Skin epidermis (tissue), 12 donors: ENCODE results near the gene IL23A.
"Not testable (repeated sequence)": the region's sequence is repeated elsewhere in the genome, so short reads cannot be mapped to it uniquely, and the experiment has no call there.

Experiments
- H3K27ac ChIP-seq, 21 experiments: fragments of 200-600 bp; sonication (generic) in 11 of 21; one replicate each; pipeline ENCODE4 v1.5.0; 2020; ENCODE audit warnings: mild to moderate bottlenecking in 3 of 21, inconsistent platforms in 2 of 21, moderate library complexity in 2 of 21
- H3K4me3 ChIP-seq, 7 experiments: fragments of 200-600 bp; sonication (generic) in 2 of 7; one replicate each; pipeline ENCODE4 v1.5.0; 2020; ENCODE audit warnings: inconsistent platforms in 2 of 7, mild to moderate bottlenecking in 2 of 7, moderate library complexity in 1 of 7

IL23A gene

GRCh38 chr12:56321610-56322009 is 17.1 kb upstream of the IL23A start:
- H3K27ac ChIP-seq, H3K4me3 ChIP-seq: not testable (repeated sequence)

GRCh38 chr12:56324206-56324605 is 14.5 kb upstream of the IL23A start:
- Histone ChIP-seq H3K27ac (no peak overlapping the region), H3K4me3 (no peak overlapping the region)

GRCh38 chr12:56326126-56326525 is 12.6 kb upstream of the IL23A start:
- H3K27ac ChIP-seq, result no peak overlapping the region
- no peak overlapping the region for H3K4me3 ChIP-seq

GRCh38 chr12:56326533-56326932 is 12.2 kb upstream of the IL23A start:
- no peak overlapping the region for H3K27ac ChIP-seq
- no peak overlapping the region for H3K4me3 ChIP-seq

GRCh38 chr12:56330936-56331490 is 7.7 kb upstream of the IL23A start:
- Histone ChIP-seq H3K27ac (no peak overlapping the region), H3K4me3 (no peak overlapping the region)

GRCh38 chr12:56332512-56333196 is 6.0 kb upstream of the IL23A start:
- Histone ChIP-seq H3K27ac (peak overlapping the region in 19 of 21 experiments; percentile 82 to 97 (median 92)), H3K4me3 (peak overlapping the region; percentile 38 to 58 (median 48))

GRCh38 chr12:56333197-56333678 is 5.4 kb upstream of the IL23A start:
- Histone ChIP-seq H3K4me3 (peak overlapping the region; percentile 38 to 58 (median 48)), H3K27ac (peak overlapping the region; percentile 44 to 97 (median 92))

- Histone ChIP-seq H3K27ac (peak within 1 kb of the TSS; percentile 68 to 97 (median 92)), H3K4me3 (peak within 1 kb of the TSS; percentile 38 to 58 (median 48))
Measured at GRCh38 chr12:56333679-56334489, 4.8 kb upstream of the IL23A start, which contains the start of gene PAN2. Gene PAN2, minus strand, starts transcription at chr12:56334000. Its CDS starts 906 bp downstream, at chr12:56333094.

- peak overlapping the region; percentile 68 to 97 (median 92) for H3K27ac ChIP-seq
- peak overlapping the region; percentile 38 to 58 (median 48) for H3K4me3 ChIP-seq
Measured at GRCh38 chr12:56334490-56334793, 4.2 kb upstream of the IL23A start.

- not testable (repeated sequence) for H3K27ac ChIP-seq, H3K4me3 ChIP-seq
Measured at GRCh38 chr12:56335527-56335926, 3.2 kb upstream of the IL23A start.

- Histone ChIP-seq H3K4me3 (no peak overlapping the region), H3K27ac (no peak overlapping the region)
Measured at GRCh38 chr12:56336361-56337167, 2.1 kb upstream of the IL23A start.

- Histone ChIP-seq H3K4me3 (no peak overlapping the region), H3K27ac (peak overlapping the region in 4 of 21 experiments; percentile 83 to 94 (median 87))
Measured at GRCh38 chr12:56337753-56338251, 882 bp upstream of the IL23A start.

- peak overlapping the region in 19 of 21 experiments; percentile 25 to 94 (median 75) for H3K27ac ChIP-seq
- peak overlapping the region in 1 of 7 experiments; percentile 22 for H3K4me3 ChIP-seq
Measured at GRCh38 chr12:56339158-56339422, 406 bp downstream of the IL23A start.

- no peak overlapping the region for H3K4me3 ChIP-seq
- no peak overlapping the region for H3K27ac ChIP-seq
Measured at GRCh38 chr12:56341616-56342015, 2.9 kb downstream of the IL23A start.

- H3K4me3 ChIP-seq, H3K27ac ChIP-seq: not testable (repeated sequence)
Measured at GRCh38 chr12:56342290-56342689, 3.6 kb downstream of the IL23A start.

GRCh38 chr12:56346675-56347074 is 8.0 kb downstream of the IL23A start:
- Histone ChIP-seq H3K27ac (no peak overlapping the region), H3K4me3 (no peak overlapping the region)

- not testable (repeated sequence) for H3K27ac ChIP-seq, H3K4me3 ChIP-seq
Measured at GRCh38 chr12:56347255-56347654, 8.6 kb downstream of the IL23A start.

- Histone ChIP-seq H3K4me3 (no peak overlapping the region), H3K27ac (no peak overlapping the region)
Measured at GRCh38 chr12:56348776-56349175, 10.1 kb downstream of the IL23A start.

GRCh38 chr12:56350662-56351061 is 12.0 kb downstream of the IL23A start:
- Histone ChIP-seq H3K4me3 (no peak overlapping the region), H3K27ac (no peak overlapping the region)

- Histone ChIP-seq H3K27ac (no peak overlapping the region), H3K4me3 (no peak overlapping the region)
Measured at GRCh38 chr12:56351325-56351724, 12.6 kb downstream of the IL23A start.
